ENCODE measurements around the gene ZNF165.

- no peak for TF ChIP-seq MYC (IDR thresholded peaks at IDR 0.05; ENCODE audit: low read depth, low read length)
- TF ChIP-seq, protein P1, sequence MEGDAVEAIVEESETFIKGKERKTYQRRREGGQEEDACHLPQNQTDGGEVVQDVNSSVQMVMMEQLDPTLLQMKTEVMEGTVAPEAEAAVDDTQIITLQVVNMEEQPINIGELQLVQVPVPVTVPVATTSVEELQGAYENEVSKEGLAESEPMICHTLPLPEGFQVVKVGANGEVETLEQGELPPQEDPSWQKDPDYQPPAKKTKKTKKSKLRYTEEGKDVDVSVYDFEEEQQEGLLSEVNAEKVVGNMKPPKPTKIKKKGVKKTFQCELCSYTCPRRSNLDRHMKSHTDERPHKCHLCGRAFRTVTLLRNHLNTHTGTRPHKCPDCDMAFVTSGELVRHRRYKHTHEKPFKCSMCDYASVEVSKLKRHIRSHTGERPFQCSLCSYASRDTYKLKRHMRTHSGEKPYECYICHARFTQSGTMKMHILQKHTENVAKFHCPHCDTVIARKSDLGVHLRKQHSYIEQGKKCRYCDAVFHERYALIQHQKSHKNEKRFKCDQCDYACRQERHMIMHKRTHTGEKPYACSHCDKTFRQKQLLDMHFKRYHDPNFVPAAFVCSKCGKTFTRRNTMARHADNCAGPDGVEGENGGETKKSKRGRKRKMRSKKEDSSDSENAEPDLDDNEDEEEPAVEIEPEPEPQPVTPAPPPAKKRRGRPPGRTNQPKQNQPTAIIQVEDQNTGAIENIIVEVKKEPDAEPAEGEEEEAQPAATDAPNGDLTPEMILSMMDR (IDR thresholded peaks at IDR 0.05; ENCODE audit: low read depth, low read length) = no peak
Measured at GRCh38 chr6:28053584-28053983, 26.8 kb upstream of the ZNF165 start.

Measured in NB4 (cell line).